ENCODE measurements around the gene TAF7L.

The TAF7L gene

DNA sequence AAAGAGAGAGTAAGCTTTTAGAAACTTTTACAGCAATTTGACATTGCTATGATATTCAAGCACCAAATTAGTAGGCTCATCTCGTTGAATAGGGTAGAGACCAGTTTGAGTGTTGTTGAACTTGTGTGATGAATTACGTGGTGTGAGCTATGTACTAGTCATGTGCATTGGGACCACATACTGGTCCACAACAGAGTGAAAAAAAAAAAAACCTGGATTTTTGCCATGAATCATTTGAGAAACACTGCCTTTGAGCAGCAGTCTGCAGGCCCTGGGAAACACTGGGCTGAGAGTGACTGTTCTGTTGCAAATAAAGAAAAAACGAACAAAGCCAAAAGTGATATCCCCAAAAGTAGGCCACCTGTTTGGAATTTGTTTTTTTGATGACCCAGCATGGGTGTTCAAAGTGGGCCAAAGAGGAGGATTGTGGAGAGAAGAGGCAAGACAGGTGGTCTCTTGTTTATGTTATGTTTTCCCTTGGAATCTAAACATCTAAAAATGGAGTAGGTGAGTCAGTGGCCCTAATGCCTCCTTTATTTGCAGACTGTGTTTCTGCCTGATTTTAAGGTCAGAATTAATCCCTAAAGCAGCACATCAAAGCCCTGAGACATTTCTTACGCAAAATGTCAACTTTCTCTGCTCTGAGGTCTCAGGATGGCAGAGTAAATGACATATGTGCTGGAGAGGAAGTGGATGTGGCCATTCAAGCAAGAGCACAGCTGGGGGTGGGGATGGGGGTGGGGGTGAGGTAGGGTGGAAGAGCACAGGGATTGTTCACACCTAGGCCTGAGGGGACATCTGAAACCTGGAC is 33.5 kb downstream of the TAF7L start:
- Histone ChIP-seq H3K9me2 (replicated peaks; ENCODE audit: insufficient read depth, low read length) (no peaks in the 10 kb centered on the region), H3K36me3 (ENCODE audit: low read length) (no peaks in the 10 kb centered on the region), H3F3A (ENCODE audit: insufficient read depth) (no peaks in the 10 kb centered on the region), H3K9me3 (ENCODE audit: insufficient read depth, low read length) (no peaks in the 10 kb centered on the region), H3K4me2 (ENCODE audit: low read depth, low read length, poor library complexity, severe bottlenecking) (no peak overlapping the region), H2AFZ (ENCODE audit: low read depth, low read length, severe bottlenecking) (no peak overlapping the region), H3K27me3 (ENCODE audit: low read length) (no peaks in the 10 kb centered on the region), H3K9ac (ENCODE audit: low read length) (no peak overlapping the region), H3K4me3 (ENCODE audit: insufficient read depth, low read length, poor library complexity, severe bottlenecking) (no peak overlapping the region), H3K79me2 (ENCODE audit: insufficient read depth, low read length) (no peaks in the 10 kb centered on the region), H4K20me1 (ENCODE audit: low read depth, low read length) (no peaks in the 10 kb centered on the region), H3K27ac (ENCODE audit: low read depth, low read length) (no peak overlapping the region)
- no peak for TF ChIP-seq EZH2phosphoT487 (conservative IDR thresholded peaks at IDR 0.05; ENCODE audit: low read length)

DNA sequence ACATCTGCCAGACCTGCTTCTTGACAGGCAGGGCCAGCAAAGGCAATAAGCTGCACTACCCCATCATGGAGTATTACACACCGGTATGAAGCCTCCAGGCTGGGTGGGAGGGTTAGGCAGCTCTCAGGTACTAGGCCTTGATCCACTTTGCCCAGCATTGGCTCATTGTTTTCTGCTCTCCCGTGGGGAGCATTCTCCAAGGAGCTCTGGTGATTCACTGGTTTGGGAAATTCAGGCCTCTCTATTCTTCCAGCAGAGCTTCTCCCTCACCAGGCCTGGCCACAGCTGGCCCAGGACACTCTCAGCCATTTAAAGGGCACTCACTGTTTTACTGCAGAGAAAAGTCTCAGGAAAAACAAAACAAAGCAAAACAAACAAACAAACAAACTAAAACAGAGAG is 38.5 kb downstream of the TAF7L start:
- no peak overlapping the region for H3K4me3 ChIP-seq (ENCODE audit: insufficient read depth, low read length, poor library complexity, severe bottlenecking)
- no peaks in the 10 kb centered on the region for H3K27me3 ChIP-seq (ENCODE audit: low read length)
- H3K9me2 ChIP-seq (replicated peaks; ENCODE audit: insufficient read depth, low read length): no peaks in the 10 kb centered on the region
- H3K9me3 ChIP-seq (ENCODE audit: insufficient read depth, low read length): no peaks in the 10 kb centered on the region
- no peaks in the 10 kb centered on the region for H3K36me3 ChIP-seq (ENCODE audit: low read length)
- TF ChIP-seq, protein P1, sequence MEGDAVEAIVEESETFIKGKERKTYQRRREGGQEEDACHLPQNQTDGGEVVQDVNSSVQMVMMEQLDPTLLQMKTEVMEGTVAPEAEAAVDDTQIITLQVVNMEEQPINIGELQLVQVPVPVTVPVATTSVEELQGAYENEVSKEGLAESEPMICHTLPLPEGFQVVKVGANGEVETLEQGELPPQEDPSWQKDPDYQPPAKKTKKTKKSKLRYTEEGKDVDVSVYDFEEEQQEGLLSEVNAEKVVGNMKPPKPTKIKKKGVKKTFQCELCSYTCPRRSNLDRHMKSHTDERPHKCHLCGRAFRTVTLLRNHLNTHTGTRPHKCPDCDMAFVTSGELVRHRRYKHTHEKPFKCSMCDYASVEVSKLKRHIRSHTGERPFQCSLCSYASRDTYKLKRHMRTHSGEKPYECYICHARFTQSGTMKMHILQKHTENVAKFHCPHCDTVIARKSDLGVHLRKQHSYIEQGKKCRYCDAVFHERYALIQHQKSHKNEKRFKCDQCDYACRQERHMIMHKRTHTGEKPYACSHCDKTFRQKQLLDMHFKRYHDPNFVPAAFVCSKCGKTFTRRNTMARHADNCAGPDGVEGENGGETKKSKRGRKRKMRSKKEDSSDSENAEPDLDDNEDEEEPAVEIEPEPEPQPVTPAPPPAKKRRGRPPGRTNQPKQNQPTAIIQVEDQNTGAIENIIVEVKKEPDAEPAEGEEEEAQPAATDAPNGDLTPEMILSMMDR (IDR thresholded peaks at IDR 0.05; ENCODE audit: insufficient read depth, low read length, poor library complexity, severe bottlenecking): no peak
- TF ChIP-seq EZH2phosphoT487 (conservative IDR thresholded peaks at IDR 0.05; ENCODE audit: low read length): no peak
- H3F3A ChIP-seq (ENCODE audit: insufficient read depth): no peaks in the 10 kb centered on the region
- H4K20me1 ChIP-seq (ENCODE audit: low read depth, low read length): no peaks in the 10 kb centered on the region
- no peak overlapping the region for H3K9ac ChIP-seq (ENCODE audit: low read length)
- no peak overlapping the region for H3K4me2 ChIP-seq (ENCODE audit: low read depth, low read length, poor library complexity, severe bottlenecking)
- no peak overlapping the region for H2AFZ ChIP-seq (ENCODE audit: low read depth, low read length, severe bottlenecking)
- no peak overlapping the region for H3K27ac ChIP-seq (ENCODE audit: low read depth, low read length)
- no peaks in the 10 kb centered on the region for H3K79me2 ChIP-seq (ENCODE audit: insufficient read depth, low read length)

DNA sequence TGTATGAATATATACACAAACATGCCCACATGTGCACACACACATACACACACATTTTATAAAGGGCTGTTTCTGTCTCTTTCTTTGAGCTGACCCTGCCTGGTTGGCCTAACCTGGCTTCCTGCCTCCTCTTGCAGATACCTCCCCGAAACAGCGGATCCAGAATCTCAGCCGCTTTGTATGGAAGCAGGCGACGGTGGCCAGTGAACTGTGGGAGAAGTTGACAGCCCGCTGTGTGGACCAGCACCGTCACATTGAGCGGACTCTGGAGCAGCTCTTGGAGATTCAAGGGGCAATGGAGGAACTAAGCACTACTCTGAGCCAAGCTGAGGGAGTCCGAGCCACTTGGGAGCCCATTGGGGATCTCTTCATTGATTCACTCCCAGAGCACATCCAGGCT is 49.6 kb downstream of the TAF7L start:
- Histone ChIP-seq H3K4me2 (ENCODE audit: low read depth, low read length, poor library complexity, severe bottlenecking) (no peak overlapping the region), H3K9ac (ENCODE audit: low read length) (no peak overlapping the region), H3K9me2 (replicated peaks; ENCODE audit: insufficient read depth, low read length) (no peaks in the 10 kb centered on the region), H3K79me2 (ENCODE audit: insufficient read depth, low read length) (no peaks in the 10 kb centered on the region), H3F3A (ENCODE audit: insufficient read depth) (no peaks in the 10 kb centered on the region), H3K9me3 (ENCODE audit: insufficient read depth, low read length) (no peaks in the 10 kb centered on the region), H3K36me3 (ENCODE audit: low read length) (no peaks in the 10 kb centered on the region), H3K27me3 (ENCODE audit: low read length) (no peaks in the 10 kb centered on the region), H2AFZ (ENCODE audit: low read depth, low read length, severe bottlenecking) (no peak overlapping the region), H3K27ac (ENCODE audit: low read depth, low read length) (no peak overlapping the region), H4K20me1 (ENCODE audit: low read depth, low read length) (no peaks in the 10 kb centered on the region), H3K4me3 (ENCODE audit: insufficient read depth, low read length, poor library complexity, severe bottlenecking) (no peak overlapping the region)
- TF ChIP-seq EZH2phosphoT487 (conservative IDR thresholded peaks at IDR 0.05; ENCODE audit: low read length): no peak
- TF ChIP-seq, protein P1 (IDR thresholded peaks at IDR 0.05; ENCODE audit: insufficient read depth, low read length, poor library complexity, severe bottlenecking): no peak

DNA sequence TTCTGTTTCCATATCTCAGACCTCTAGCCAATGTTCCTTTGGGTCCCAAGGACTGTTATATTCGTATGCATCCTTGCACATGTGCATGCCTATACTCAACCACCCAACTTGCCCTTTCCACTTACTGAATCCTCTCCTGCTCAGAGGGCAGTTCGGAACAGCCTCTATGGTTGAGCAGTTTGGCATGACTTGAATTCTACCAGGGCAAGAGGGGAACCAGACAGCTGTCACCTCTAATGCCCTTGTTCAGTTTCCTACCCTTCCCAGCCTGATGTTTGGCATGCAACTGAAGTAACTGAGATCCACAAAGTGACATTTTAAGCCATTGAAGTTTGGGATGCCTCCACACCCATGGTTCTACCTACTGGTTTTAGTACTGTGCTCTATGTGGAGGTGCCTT is 54.1 kb downstream of the TAF7L start:
- Histone ChIP-seq H3K9me3 (ENCODE audit: insufficient read depth, low read length) (no peaks in the 10 kb centered on the region), H4K20me1 (ENCODE audit: low read depth, low read length) (no peaks in the 10 kb centered on the region), H3K9me2 (replicated peaks; ENCODE audit: insufficient read depth, low read length) (no peaks in the 10 kb centered on the region), H3K27me3 (ENCODE audit: low read length) (no peaks in the 10 kb centered on the region), H3F3A (ENCODE audit: insufficient read depth) (no peaks in the 10 kb centered on the region), H3K36me3 (ENCODE audit: low read length) (no peaks in the 10 kb centered on the region), H2AFZ (ENCODE audit: low read depth, low read length, severe bottlenecking) (no peak overlapping the region), H3K4me3 (ENCODE audit: insufficient read depth, low read length, poor library complexity, severe bottlenecking) (no peak overlapping the region), H3K79me2 (ENCODE audit: insufficient read depth, low read length) (no peaks in the 10 kb centered on the region), H3K9ac (ENCODE audit: low read length) (no peak overlapping the region), H3K4me2 (ENCODE audit: low read depth, low read length, poor library complexity, severe bottlenecking) (no peak overlapping the region), H3K27ac (ENCODE audit: low read depth, low read length) (no peak overlapping the region)
- no peak for TF ChIP-seq EZH2phosphoT487 (conservative IDR thresholded peaks at IDR 0.05; ENCODE audit: low read length)
- TF ChIP-seq, protein P1 (IDR thresholded peaks at IDR 0.05; ENCODE audit: insufficient read depth, low read length, poor library complexity, severe bottlenecking): no peak

Data from SU-DHL-6 (cell line).